GM15510 (cell line): Measurements from ENCODE around the gene SPRTN.

Experiments
- POLR2A ChIP-seq: IDR thresholded peaks from 3 replicates; pipeline ENCODE4 v1.6.1; 2011; ENCODE audit warnings: borderline replicate concordance; ENCODE audit not compliant: insufficient read length; ENCODE audit errors: extremely low read depth

SPRTN gene, protein sequence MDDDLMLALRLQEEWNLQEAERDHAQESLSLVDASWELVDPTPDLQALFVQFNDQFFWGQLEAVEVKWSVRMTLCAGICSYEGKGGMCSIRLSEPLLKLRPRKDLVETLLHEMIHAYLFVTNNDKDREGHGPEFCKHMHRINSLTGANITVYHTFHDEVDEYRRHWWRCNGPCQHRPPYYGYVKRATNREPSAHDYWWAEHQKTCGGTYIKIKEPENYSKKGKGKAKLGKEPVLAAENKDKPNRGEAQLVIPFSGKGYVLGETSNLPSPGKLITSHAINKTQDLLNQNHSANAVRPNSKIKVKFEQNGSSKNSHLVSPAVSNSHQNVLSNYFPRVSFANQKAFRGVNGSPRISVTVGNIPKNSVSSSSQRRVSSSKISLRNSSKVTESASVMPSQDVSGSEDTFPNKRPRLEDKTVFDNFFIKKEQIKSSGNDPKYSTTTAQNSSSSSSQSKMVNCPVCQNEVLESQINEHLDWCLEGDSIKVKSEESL

DNA sequence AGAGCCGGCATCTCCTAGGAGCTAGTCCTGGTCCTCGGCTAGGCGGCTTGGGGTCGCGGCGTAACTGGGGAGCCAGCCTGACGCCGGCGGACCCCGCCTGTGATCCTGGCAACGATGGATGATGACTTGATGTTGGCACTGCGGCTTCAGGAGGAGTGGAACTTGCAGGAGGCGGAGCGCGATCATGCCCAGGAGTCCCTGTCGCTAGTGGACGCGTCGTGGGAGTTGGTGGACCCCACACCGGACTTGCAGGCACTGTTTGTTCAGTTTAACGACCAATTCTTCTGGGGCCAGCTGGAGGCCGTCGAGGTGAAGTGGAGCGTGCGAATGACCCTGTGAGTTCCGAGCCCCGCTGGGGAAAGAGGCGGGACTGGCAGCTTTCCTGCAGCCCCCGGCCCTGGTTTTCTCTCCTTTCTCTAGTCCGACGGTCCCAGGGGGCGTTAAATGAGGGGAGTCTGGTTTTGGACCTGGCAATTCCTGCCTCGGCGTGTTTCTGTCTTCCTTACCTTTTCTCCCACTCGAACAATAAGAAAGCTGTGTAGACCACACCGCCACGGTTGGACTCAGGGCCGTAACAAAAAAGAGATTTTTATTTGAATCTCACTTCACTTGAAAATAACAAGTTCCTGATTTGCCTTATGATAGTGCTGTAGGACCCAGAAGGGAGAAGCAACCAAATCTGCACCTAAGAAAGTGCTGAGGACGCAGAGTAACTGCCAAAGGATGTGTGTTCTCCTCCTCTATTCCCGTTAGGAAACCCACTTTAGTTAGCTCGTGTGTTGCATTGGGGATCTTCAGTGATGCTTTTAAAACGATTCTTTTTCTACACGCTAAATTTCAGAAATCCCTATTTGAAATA lies at the start of gene SPRTN:
Gene SPRTN (plus strand): TSS at position 24 of the 859 bp plus-strand sequence. CDS start 91 bp downstream, at position 115.
- peak; percentile 56 for TF ChIP-seq POLR2A

DNA sequence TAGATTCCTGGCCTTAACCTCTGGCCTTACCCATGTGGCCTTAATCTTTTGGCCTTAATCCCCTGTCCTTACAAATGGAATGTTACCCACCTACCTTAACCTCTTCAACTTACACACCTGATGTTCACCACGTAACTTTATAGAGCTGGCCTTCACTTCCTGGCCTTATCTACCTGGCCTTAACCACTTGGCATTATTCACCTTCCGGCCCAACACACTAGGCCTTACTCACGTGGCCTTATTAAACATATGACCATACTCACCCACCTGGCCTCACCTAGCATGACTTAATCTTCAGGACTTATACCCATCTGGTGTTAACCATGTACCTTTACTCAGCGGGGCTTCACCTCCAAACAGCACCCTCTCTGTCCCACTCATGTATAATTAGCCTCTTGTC lies 42.2 kb upstream of the SPRTN start:
- no peak for TF ChIP-seq POLR2A

DNA sequence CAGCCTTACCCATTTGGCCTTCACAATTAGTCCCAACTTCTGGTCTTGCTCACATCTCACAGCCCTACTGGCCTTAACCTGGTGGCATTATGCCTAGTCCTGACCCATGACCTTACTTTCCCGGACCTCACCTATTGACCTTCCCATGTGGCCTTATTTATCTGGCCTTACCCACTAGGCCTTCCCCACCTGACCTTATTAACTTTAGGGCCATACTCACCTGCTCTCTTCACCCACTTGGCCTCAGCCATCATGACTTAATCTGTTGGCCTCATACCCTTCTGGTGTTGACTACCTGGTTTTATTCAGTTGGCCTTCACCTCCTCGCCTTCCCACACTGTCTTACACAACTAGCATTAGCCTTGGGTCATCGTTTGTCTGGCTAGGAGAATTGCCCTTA lies 36.1 kb upstream of the SPRTN start:
- no peak for TF ChIP-seq POLR2A

DNA sequence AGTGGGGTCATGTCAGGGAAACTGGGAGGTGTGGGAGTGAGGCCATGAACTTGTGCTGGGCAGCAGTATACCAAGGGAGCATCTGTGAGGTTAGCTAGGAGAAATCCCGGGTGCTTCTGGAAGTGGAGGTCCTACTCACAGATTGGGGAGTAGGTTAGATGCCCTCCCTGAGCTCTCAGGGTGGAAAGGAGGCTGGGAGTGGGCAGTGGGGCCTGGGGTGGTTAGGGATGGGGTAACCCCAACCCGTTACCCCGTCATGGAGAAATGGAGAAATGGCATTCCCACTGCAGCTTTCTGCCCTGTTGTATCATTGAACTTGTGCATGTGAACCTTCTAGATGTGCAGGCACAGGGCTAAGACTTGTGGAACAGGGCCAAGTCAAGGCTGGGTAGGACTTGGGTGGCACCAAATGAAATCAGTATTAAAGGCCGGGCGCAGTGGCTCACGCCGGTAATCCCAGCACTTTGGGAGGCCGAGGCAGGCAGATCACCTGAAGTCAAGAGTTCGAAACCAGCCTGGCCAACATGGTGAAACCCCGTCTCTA lies 27.6 kb upstream of the SPRTN start:
- TF ChIP-seq POLR2A, result no peak

DNA sequence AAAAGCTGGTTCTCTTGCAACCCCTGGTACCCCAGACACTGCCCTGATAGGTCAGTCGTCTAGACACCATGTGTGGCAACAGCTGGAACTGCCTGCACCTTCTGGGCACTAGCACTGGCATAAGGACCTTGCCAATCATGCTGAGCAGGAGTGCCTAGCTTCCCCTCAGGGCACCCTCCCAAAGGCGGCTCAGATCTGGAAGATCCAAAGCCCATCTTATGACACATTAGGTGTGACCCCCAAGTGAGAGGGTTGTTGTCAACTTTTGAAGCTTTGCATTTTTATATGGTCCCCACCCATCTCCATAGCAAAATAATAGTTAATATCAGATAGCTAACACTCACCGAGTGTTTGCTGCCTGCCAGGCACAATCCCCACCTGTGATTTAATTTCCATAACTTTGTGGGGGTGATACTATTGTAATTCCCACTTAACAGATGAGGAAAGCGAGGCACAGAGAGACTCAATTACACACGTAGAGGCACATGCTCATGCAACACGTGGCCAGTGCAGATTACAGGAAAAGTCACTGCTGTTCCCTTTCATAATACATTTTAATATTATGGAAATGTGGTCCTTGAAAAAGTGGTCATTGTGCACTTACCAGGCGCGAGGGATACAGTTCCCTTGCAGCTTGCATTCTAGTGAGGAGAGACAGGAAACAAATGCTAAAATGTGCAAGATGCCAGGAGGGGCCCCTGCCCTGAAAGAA lies 26.2 kb upstream of the SPRTN start:
- no peak for TF ChIP-seq POLR2A

DNA sequence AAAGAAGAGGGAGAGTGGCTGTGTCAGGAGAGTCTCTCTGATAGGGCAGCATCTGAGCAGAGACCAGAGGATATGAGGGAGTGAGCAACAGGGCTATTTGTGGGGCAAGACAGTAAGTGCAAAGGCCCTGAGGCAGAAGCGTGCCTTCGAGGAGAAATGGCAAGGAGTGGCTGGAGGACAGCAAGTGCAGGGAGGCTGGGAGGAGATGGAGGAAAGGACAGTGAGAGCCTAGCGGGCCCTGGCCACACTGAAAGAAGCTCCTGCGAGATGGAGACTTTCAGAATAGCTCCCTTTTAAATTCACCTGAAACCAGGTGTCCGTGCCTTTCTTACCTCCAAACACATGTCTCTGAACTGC lies 25.7 kb upstream of the SPRTN start:
- no peak for TF ChIP-seq POLR2A

DNA sequence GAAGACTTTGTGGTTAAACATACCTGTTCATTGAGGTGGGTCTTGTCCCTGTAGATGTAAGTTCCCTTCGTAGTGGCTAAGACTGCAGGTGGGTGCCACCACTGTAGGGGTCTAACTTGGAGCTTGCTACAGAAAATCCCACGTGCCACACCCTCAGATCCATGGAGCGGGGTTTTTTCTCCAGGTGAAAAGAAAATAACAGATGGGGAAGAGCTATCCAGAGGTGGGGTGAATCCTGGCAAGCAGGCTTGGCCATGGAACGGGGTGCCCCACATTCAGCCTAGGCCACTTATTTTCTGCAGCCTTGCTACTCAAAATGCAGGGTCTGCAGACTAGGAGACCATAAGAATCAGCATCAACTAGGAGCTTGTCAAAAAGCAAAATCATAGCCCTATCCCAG lies 24.4 kb upstream of the SPRTN start:
- no peak for TF ChIP-seq POLR2A

DNA sequence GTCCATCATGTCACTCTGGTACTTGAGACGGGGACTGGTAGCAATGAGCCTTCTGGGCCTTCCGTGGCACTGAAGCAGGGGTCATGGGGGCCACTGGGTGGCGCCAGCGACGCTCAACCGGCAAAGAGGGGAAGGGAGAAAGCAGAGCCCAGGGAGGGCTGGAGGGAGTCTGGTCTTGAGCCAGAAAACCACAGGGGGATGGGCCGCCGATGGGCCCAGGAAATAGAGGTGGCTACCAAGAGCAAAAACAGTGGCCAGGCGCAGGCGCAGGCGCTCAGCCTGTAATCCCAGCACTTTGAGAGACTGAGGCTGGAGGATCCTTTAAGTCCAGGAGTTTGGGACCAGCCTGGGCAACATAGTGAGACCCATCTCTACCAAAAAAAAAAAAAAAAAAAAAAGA lies 22.2 kb upstream of the SPRTN start:
- no peak for TF ChIP-seq POLR2A

DNA sequence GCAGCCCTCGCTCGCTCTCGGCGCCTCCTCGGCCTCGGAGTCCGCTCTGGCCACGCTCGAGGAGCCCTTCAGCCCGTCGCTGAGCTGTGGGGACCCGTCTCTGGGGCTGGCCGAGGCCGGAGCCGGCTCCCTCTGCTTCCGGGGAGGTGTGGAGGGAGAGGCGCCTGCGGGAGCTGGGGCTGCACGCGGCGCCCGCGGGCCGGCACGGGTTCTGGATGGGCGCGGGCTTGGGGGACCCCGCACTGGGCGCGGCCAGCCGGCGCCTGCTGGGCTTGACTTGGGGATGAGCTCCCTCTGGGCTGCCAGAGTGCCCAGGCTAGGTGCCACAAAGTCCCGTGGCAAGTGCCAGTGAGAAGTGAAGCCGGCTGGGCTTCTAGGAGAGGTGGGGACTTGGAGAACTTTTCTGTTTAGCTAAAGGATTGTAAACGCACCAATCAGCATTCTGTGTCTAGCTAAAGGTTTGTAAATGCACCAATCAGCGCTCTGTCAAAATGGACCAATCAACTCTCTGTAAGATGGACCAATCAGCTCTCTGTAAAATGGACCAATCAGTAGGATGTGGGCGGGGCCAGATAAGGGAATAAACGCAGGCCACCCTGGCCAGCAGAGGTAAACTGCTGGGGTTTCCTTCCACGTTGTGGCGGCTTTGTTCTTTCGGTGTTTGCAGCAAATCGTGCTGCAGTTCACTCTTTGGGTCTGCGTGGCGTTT lies 20.6 kb upstream of the SPRTN start:
- TF ChIP-seq POLR2A, result no peak

DNA sequence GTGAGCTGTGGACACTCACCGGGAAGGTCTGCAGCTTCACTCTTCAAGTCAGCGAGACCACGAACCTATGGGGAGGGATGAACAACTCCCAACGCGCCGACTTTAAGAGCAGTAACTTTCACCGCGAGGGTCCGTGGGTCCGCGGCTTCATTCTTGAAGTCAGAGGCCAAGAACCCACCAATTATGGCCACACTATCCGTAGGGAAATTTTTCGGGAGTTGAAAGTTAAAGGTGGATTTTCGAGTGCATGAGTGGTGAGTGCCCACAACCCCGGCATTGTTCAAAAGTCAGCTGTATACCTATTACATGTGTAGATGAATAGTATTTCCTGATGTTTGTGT lies 20.1 kb upstream of the SPRTN start:
- no peak for TF ChIP-seq POLR2A

DNA sequence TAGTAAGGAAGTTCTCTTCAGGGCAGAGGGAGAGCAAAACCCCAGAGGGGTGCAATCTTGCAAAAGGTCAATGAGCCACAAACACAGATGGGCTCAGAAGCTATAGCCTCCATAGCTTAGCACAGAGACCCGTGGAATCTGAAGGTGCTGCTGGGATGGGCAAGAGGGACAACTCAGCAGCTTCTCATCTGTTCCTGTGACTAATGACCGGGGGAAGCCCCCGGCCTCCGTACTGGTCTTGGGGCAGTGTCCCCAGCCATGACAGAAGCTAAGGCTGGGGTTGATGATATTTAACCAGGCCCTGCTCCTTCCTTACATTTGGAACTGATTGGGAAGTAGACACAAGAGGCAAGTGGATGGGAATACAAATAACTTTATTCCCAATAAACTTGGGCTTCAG lies 19.5 kb upstream of the SPRTN start:
- TF ChIP-seq POLR2A, result no peak

DNA sequence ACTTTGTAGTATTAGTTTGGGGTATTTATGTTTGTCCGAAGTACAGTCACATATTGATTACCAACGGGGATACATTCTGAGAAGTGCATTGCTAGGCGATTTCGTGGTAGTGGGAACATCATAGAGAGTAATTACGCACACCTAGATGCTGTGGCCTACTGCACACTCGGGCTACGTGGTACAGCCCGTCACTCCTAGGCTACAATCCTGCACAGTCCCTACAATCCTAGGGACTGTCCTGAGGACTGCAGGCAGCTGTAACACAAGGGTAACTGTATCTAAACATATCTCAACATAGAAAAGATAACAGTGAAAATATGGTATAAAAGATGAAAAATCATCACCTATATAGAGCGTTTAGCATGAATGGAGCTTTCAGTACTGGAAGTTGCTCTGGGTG lies 19.0 kb upstream of the SPRTN start:
- no peak for TF ChIP-seq POLR2A

DNA sequence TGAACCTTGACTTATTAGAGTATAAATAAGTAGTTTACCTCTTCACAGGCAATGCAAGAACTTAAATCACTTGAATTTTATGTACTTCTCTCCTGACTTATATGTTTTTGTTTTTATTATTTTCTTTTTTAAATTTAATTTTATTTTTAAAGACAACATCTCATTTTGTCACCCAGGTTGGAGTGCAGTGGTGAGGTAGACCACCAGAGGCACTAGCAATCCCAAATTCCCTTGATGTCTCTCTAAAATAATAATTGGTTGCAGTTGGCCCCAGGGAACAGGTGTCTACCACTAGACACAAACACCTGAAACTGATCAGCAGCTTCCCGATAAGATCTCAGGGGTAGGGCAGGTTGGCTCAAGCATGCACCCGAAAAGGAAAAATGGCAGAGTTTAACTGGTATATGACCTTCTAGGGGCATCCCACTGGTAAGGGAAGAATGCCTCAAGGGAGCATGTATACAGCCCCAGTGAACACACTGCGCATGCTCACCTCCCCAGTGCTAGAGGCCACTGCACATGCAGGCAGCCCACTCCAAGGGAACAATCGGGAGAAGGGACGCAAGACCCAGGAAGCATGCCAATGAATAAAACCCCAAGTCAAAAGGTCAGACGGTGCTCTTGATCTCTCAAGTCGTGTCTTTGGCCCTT lies 15.1 kb upstream of the SPRTN start:
- no peak for TF ChIP-seq POLR2A

DNA sequence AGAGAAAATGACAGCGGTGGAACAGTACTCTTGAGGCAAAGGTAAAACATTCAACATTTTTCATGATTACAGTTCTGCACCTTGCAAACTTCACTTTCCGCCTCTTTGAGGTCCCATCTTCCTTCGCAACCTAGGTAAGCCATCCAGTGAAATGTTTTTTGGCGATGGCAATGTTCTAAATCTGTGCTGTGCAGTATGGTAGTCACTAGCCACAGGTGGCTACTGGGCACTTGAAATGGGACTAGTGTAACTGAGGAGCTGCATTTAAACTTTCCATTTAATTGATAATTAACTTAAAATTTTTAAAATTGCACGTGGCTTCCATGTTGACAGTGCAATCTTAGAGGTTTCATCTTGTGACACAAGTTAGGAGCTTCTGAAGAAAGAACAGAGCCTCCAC lies 13.4 kb upstream of the SPRTN start:
- TF ChIP-seq POLR2A, result no peak
